SHP77 treated with DMSO at 0.1 percent for 48 hours (cell line): ENCODE results near the gene FN3K.
"Not testable (repeated sequence)": the region's sequence is repeated elsewhere in the genome, so short reads cannot be mapped to it uniquely, and the experiment has no call there.

ENCODE experiments used
- DNase-seq: peaks from one replicate; lab custom pipeline; 2025; lab: John Stamatoyannopoulos, UW

FN3K gene

DNA sequence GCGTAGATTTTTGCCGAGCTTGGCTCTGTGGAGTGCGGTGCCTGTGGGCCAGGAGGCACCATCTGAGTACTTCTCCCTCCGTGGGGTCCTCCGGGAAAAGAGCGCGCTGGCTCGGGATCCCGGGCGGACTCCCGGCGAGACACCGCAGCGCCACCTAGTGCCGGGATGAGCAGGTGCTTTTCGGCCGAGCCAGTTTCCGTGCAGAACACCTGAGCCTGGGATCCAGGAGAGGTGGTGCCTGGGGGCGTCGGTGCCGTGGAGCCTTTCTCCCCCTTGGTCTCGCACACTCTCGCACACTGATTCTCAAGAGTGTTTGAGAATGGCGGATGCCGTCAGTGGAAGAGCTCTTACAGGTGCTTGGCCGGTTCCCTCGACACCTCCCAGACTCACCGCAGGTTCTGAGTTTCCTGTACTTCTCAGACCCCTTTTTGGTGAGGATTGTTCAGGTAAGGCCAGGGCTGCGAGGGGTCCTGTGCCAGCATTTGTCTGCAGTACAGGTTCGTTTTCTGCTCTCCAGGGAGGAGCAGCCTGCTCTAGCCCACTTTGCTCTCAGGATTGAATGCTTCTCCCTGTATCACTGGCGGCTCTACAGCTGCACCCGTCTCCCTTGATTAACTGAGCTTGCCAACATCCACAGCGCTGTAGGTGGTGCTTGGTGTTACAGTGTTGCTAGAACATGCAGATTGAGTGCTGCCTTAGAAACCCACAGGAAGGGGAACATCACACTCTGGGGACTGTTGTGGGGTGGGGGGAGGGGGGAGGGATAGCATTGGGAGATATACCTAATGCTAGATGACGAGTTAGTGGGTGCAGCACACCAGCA lies 39.8 kb downstream of the FN3K start:
- DNase-seq, result no peak

DNA sequence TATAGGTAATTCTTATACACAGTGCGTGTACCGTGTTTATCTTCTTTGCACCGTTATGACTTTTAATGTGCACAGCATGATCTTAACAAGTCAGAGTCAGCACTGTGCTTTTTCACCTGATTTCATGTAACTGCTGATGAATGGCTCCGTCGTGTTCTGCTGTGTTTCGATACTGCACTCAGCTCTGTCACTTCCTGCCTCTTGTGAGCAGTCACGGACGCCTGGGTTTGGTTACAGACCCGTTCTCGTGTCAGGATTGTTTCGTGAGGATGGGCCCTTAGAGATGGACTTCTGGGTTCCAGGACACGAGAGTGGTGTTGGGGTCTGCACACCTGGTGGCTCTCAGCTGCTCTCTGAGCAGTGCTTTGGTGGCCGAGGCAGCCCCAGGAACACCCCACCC lies 41.0 kb downstream of the FN3K start:
- no peak for DNase-seq

DNA sequence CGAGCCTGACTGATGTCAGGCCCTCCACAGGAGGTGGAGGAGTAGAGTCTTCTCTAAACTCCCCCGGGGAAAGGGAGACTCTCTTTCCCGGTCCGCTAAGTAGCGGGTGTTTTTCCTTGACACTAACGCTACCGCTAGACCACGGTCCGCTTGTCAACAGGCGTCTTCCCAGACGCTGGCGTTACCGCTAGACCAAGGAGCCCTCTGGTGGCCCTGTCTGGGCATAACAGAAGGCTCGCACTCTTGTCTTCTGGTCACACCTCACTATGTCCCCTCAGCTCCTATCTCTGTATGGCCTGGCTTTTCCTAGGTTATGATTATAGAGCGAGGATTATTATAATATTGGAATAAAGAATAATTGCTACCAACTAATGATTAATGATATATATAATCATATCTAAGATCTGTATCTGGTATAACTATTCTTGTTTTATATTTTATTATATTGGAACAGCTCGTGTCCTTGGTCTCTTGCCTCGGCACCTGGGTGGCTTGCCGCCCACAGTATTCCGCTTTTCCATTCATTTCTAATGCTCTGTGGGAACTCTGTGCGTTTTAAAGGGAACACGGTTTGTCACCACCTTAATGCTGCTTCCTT lies 42.5 kb downstream of the FN3K start:
- not testable (repeated sequence) for DNase-seq

DNA sequence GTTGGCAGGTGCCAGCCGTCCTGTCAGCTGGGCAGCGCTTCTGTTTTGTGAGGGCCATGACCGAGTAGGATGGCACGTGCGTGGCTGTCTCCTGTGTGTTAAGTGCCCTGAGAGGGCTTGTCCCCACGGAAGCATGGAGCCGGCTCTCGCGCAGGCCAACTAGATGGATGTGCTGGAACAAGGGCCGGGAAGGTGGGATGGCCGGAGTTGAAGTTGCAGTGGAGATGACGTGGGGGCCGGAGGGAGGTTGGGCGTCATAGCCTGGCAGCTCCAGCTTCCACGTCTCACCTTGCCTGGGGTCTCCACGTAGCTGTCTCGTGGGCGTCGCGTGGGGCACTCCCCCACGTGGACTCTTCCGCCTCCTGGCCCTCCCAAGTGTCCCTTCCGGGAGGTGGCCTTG lies 44.1 kb downstream of the FN3K start:
- no peak for DNase-seq

DNA sequence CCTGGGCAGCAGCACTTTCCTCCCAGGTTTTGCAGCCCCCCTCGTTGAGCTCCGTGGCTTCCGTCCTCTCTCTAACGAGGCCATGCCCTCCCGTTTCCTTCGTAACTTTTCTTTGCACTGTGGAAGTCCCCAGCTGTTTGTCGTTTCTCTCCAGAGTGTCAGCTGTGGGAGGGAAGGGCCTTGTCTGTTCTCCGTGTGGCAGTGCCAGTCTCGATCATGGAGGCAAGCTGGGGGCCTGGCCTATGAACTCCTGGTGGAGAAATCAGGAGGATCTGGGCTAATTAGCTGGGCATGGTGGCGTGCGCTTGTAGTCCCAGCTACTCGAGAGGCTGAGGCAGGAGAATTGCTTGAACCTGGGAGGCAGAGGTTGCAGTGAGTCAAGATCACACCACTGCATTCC lies 44.8 kb downstream of the FN3K start:
- DNase-seq, result no peak

DNA sequence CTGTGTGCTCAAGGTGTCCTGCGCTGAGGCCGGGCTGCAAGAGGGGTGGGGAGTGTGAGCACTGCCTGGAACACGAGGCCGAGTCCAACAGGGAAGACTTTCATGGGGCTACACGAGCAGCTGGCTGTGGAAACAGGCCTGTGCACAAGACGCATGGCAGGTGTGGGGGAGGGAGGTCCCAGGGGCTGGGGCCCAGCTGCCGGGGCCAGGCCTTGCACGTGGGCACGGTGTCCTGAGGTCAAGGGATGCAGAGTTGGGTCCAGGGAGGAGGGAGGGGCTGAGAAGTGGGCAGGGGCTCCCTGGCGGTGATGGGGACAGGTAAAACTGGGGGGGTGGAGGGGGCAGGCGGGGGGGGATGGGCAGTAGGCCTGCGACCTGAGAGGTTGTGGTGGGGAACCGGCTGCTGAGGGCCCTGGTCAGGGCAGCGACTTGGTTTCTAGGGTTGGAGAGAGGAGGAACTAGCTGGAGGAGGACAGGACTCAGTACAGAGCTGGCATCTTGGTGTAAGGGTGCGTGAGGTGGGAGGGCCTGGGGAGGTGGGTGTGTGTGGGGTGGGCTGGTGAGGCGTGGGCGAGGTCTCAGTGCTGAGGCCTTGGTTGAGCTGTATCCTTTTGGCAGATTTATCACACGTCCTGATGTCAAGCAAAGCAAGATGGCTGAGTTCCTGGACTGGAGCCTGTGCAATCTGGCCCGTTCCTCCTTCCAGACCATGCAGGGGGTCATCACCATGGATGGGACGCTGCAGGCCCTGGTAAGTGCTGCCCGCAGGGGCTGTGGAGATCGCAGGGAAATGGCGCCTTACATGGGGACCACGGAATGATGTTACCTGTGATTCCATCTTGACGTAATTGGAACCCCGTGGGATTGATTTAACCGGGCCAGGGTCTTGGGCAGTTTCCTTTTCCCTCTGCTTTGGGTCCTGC lies 45.8 kb downstream of the FN3K start:
- no peak for DNase-seq

DNA sequence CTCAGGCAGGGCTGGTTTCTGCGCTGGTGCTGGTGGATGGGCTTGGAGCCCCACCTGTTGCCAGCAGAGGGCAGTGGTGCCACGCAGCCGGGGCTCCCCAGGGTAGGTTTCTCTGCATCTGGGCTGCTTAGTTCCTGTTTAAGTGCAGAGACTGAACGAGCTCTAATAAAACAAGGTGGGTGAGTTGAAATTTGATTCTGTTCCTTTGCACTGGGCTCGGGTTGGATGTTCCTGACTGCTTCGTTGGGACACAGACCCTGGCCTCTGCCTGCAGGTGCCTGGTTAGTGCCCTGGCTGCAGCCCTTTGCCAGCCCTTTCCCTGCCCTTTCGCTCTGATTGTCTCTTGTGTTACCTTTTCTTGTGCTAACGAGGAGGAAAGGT lies 46.5 kb downstream of the FN3K start:
- no peak for DNase-seq

DNA sequence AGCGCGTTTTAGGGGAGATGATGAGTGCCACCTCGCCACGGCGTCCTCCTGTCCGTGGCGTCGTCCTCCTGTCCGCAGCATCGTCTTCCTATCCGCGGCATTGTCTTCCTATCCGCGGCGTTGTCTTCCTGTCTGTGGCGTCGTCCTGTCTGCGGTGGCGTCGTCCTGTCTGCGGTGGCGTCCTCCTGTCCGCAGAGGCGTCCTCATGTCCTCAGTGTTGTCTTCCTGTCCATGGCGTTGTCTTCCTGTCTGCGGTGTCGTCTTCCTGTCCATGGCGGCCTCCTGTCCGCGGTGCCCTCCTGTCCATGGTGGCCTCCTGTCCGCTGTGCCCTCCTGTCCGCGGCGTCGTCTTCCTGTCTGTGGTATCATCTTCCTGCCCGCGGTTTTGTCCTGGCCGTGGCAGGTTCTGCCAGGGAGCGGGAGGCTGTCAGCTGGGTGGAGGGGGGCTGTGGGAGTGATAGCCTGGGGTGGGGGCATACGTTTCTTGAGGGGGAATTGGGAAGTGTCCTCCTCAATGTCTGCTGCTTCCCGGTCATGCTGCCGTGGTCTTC lies 47.3 kb downstream of the FN3K start:
- DNase-seq, result no peak

DNA sequence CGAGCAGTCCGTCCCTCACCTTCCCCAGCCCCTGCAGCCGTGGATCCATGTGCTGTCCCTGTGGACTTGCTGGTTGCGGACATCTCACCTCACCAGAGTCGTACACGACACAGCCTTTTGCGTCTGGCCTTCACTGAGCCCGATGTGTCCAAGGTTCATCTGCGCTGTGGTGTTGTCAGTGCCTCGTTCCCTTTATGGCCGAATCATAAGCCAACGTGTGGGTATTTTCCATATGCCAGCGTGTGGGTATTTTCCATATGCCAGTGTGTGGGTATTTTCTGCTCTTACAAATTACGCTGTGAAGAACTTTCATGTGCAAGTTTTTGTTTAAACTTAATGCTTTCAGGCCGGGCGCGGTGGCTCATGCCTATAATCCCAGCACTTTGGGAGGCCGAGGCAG lies 48.1 kb downstream of the FN3K start:
- DNase-seq, result no peak

DNA sequence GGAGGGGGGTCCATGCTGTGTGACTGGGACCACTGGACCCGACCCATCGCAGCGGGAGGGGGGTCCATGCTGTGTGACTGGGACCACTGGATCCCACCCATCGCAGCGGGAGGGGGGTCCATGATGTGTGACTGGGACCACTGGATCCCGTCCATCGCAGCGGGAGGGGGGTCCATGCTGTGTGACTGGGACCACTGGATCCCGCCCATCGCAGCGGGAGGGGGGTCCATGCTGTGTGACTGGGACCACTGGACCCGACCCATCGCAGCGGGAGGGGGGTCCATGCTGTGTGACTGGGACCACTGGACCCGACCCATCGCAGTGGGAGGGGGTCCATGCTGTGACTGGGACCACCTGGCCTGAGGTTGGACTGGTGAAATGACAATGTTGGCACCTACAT lies 50.2 kb downstream of the FN3K start:
- not testable (repeated sequence) for DNase-seq

DNA sequence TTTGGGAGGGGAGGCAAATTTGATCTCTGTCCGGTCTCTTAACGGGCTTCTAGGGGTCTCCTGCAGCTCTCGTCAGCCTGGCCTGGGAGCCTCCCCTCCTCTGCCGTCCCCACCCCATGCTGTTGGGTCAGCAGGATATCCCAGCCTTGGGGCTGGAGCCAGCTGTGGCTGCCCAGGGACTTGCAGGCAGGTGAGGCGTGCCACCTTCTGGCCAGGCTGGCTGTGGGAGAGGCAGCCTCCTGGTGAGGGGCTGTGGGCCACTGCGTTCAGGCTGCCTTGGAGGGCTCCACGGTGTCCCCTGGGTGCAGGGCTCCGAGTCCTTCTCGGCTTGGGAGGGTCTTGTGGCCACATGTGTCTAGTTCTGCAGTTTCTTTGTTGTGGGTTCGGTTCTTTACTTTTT lies 51.0 kb downstream of the FN3K start:
- no peak for DNase-seq

DNA sequence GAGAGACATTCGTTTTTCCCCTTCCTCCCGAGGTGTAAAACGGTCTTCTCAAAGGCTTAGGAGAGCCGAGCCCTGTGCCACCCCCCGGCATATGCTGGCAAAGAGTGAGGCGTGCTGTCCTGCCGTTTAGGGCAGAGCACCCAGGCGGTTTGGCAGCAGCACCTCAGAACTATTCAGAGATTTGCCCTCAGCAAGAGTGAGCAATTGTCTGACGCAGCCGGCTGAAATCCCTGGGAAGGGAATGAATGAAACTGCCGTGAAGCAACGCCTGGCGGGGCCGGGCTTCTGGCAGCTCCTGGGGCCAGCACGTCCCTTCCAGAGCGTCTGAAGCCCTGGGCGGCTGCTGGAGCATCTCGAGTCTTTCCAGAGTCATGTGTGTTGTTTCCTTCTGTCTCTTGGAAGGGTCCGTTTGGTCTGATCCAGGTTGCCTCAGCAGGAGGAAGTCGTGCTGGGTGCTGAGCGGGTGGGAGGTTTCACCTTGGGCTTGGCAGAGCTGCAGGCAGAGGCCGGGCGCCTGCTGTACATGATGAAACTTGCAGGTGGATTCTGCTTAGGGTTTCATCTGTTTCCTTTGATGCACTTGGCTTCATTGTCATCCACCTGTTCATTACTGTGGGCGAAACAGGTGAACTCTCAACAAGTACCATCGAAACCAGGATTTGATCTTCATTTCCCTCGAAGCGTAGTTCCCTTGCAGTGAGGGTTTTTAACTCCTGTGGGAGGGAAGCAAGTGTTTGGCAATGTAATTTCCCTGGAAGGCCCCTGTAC lies 51.9 kb downstream of the FN3K start:
- no peak for DNase-seq

DNA sequence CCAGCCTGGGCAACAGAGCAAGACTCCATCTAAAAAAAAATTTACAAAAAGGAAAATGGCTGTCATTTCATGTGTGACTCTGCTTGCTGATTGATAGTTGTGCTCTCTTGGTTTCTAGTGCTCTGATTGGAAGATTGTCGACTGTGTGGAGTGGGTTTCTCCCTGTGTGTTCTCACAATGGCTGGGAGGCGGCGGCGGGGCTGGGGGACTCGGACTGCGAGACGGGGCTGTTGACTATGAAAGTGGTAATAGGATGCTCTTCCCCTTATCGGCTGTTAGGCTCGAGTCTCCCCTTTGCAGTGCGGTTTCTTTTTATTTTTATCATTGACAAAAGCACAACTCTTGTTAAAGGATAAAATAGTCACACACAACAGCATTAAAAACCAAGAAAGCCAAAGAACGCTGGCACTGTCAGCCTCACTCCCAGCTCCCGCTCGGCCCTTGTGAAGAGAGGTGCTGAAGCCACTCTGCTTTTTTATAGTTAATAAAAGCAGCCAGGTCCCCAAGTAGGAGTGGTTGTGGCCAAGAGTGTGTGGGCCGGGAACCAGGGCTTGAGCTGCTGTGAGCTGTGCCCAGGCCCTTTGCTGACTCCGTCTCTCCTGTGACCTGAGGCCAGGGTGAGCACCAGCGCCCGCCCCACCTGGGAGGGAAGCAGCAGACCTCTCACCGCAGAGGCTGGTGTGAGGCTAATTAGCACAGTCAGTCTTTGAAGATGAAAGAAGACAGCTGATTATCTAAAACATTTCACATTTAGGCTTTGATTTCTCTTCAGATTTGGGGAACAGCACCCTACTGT lies 53.0 kb downstream of the FN3K start:
- DNase-seq, result no peak

DNA sequence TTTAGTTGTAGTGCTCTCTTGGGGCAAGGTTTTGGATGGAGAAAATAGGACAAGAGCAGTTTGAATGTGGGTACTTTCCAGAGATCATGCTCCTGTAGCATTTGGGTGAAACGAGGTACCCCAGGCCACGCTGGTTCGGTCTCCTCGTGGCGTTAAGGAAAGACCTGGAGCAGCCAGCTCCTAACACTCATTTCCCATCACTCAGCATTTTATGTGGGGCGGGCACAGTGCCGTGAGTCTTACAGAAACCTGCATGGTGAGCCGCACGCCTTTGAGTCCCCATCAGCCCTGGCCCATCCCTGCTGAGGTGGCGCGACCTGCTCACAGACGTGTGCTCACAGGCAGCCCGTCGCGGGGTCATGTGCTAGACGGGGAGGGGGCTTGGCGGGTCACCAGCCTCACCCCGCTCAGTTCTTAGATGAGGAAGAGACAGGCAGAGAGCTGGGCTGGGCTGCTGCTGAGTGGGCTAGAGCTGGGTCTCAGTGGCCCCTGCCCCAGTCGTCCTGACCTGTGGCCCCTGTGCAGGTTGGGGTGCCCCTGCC lies 53.7 kb downstream of the FN3K start:
- DNase-seq, result no peak

DNA sequence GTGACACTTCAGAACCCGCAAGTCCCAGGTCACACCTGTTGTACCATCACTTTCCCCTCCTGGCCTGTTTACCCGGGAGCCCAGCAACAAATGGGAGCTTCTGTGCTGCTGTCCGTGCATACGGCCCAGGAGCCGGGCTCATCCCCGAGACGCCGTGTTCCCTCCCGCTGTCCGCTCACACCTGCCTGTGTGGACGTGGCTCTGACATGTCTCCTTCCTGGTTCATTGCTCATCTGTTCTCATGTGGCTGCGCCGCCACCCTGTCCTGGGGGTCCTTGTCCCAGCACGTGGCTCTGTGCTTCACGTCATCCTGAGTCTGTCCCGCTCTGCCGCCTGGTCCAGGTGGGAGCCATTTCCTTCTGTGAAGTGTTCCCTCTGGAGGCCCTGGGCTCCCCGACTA lies 54.4 kb downstream of the FN3K start:
- DNase-seq, result no peak

DNA sequence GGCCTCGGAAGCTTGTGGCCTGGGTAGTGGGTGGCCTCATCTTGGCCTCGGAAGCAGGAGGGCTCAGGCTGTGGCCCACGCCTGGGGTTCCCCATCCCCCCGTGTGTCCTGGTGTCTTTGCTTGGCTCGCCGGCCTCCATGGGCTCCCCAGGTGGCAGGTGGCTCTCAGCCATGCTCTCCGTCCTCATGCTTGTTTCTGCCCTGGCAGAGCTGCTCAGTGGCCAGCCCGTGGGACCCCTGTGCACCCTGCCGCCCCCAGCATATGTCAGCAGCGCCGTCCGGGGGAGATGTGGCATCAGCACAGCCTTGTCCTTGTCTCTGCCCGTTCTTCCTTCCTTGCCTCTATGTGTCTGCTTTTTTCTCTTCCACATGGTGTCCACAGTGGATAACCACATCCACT lies 55.0 kb downstream of the FN3K start:
- no peak for DNase-seq

DNA sequence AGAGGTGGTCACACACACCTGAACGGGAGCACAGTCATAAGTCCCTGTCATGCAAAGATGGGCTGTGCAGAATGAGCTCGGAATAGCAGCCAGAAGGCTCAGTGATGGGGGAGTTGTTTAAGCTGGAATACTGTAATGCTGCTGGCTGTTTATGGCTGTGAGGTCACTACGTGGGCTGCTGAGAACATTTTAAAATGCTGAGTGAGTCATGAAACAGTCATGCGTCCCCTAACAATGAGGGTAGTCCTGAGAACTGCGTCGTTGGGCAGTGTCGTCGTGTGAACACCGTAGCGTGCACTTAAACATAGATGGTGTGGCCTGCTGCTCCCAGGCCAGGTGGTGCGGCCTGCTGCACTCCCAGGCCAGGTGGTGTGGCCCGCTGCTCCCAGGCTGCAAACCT lies 56.1 kb downstream of the FN3K start:
- DNase-seq, result no peak

DNA sequence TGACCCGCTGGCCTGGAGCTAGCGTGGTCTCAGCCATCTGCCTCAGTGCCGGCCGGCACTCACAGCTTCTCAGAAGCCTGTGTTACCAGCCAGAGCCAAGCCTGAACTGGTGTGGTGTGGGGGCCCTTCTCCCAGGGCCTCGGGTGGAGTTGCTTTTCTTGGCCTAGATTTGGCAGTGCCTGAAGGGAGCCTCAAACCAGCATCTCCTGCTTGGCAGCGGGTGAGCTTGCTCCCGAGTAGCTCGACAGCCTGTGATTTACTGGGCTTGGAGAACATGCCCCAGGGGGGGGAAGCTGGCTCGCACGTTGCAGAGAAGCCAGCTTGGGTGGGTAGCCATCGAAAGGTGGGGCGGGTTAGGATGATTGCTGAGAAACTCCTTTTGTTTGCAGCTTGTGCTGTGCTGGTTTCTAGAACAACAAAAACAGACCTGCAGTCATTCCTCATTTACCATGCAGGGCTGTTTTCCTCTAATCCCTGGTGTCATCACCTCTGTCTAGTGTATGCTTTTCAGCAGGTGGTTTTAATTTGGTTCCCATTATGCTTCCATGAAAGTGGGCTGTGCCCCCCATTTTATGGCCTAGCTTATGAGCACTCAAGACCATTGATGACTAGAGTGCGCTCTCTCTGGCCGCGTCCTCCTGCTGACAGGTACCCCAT lies 58.7 kb downstream of the FN3K start:
- no peak for DNase-seq

DNA sequence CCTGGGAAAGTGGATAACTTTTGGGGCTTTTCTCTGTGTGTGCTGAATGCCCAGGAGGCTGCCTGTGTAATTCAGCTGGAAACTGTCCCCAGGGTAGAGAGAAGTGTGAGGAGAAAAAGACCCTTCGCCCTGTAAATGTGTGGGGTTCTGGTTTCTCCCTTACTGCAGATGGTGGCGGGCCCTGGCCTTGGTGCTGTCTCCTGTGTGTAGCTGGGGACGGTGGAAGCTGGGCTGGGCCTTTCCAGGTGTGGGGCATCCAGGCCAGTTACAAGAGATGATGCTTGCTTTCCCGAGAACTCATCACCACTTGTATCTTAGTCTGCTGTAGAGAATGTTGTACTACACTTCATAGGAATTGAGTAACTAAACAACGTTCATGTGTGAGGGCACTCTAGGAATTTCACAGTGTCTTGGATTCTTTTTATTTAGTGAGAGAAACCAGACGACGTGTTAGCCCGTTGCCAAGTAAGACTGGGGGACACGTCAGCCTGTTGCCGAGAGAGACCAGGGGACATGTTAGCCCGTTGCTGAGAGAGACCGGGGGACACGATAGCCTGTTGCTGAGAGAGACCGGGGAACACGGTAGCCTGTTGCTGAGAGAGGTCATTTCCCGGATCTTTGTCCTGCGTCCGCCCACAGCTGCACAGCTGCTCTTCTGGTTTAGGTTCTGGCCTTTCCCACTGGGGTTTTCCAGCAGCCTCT lies 59.5 kb downstream of the FN3K start:
- DNase-seq, result no peak

DNA sequence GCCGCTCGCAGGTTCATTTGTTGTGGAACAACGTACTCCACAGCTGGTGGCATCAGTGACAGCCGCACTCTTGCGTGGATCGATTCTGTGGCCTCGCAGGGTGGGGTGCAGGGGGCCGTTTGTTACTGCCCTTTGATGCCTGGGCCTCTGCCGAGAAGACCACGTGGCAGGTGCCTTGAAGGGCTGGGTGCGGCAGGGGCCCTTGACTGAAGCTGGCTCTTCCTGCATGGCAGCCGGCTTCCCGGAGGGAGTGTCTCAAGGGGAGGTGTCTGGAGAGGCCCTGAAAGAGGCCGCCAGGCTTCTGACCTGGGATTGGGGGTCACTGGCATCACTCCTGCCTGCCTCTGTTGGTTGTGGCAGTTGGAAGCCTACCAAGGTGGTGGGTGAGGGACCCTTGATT lies 60.2 kb downstream of the FN3K start:
- DNase-seq, result no peak
